ENCODE results near the gene PCDHGC5. TPM values are rescaled to one million over a fixed set of nuclear protein-coding genes. Genes with fewer than 3 reads are reported as not detected.

Gene PCDHGC5
- total RNA-seq, 1 donor from 2014 or later: 0.43 TPM

DNA sequence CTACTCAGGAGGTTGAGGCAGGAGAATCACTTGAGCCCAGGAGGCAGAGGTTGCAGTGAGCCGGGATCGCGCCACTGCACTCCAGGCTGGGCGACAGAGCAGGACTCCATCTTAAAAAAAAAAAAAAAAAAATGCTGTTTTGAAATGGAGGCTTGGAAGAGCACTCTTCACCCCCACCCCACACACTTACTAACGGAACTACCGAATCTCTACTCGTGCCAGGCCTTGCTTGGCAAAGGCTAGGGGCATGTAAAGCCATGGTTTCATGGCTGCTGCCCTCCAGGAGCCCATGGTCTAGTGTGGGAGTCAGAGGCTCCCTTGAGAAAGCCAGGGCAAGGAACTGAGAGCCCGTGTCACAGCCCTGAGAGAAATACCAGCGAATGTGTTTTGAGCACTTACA lies 21.3 kb downstream of the PCDHGC5 start:
- no peaks in the 10 kb centered on the region for H3K9me3 Mint-ChIP-seq
- H4K20me1 ChIP-seq (ENCODE audit: low read depth): peaks cover 16% of the 10 kb centered on the region
- peak overlapping the region; percentile 99 for H3K27ac Mint-ChIP-seq
- peaks cover 63% of the 10 kb centered on the region for H3F3A ChIP-seq (ENCODE audit: low read depth)
- peaks cover 44% of the 10 kb centered on the region for H3K4me1 ChIP-seq
- H3K4me3 ChIP-seq: no peak overlapping the region
- DNase-seq (ENCODE audit: low spot score): no peak
- H3K9me3 ChIP-seq (ENCODE audit: low read depth): no peaks in the 10 kb centered on the region
- H3K27me3 Mint-ChIP-seq (ENCODE audit: insufficient read depth, low read depth): peaks cover 16% of the 10 kb centered on the region
- H3K36me3 Mint-ChIP-seq: peaks cover 15% of the 10 kb centered on the region
- no peaks in the 10 kb centered on the region for H3K27me3 ChIP-seq
- H3K9ac ChIP-seq: no peak overlapping the region
- H3K4me3 Mint-ChIP-seq: peak overlapping the region; percentile 67
- no peaks in the 10 kb centered on the region for H3K79me2 ChIP-seq (ENCODE audit: low read depth)
- H3K4me1 Mint-ChIP-seq: peaks cover 72% of the 10 kb centered on the region
- no peak overlapping the region for H3K27ac ChIP-seq
- no peak overlapping the region for H2AFZ ChIP-seq (replicated peaks)
- H3K36me3 ChIP-seq: no peaks in the 10 kb centered on the region
- H3K4me2 ChIP-seq: no peak overlapping the region
- TF ChIP-seq, protein P1, sequence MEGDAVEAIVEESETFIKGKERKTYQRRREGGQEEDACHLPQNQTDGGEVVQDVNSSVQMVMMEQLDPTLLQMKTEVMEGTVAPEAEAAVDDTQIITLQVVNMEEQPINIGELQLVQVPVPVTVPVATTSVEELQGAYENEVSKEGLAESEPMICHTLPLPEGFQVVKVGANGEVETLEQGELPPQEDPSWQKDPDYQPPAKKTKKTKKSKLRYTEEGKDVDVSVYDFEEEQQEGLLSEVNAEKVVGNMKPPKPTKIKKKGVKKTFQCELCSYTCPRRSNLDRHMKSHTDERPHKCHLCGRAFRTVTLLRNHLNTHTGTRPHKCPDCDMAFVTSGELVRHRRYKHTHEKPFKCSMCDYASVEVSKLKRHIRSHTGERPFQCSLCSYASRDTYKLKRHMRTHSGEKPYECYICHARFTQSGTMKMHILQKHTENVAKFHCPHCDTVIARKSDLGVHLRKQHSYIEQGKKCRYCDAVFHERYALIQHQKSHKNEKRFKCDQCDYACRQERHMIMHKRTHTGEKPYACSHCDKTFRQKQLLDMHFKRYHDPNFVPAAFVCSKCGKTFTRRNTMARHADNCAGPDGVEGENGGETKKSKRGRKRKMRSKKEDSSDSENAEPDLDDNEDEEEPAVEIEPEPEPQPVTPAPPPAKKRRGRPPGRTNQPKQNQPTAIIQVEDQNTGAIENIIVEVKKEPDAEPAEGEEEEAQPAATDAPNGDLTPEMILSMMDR (IDR thresholded peaks at IDR 0.05): no peak

DNA sequence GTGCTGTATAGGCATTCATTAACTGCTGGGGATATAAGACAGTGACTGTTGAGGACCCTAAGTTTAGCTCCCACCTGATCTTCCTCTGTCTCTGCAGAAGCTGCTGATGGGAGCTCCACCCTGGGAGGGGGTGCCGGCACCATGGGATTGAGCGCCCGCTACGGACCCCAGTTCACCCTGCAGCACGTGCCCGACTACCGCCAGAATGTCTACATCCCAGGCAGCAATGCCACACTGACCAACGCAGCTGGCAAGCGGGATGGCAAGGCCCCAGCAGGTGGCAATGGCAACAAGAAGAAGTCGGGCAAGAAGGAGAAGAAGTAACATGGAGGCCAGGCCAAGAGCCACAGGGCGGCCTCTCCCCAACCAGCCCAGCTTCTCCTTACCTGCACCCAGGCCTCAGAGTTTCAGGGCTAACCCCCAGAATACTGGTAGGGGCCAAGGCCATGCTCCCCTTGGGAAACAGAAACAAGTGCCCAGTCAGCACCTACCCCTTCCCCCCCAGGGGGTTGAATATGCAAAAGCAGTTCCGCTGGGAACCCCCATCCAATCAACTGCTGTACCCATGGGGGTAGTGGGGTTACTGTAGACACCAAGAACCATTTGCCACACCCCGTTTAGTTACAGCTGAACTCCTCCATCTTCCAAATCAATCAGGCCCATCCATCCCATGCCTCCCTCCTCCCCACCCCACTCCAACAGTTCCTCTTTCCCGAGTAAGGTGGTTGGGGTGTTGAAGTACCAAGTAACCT lies 22.1 kb downstream of the PCDHGC5 start:
- H3K4me1 ChIP-seq: peaks cover 51% of the 10 kb centered on the region
- H4K20me1 ChIP-seq (ENCODE audit: low read depth): peaks cover 16% of the 10 kb centered on the region
- H3K27ac ChIP-seq: no peak overlapping the region
- H3K4me2 ChIP-seq: no peak overlapping the region
- Mint-ChIP-seq H3K27me3 (ENCODE audit: insufficient read depth, low read depth) (peaks cover 16% of the 10 kb centered on the region), H3K4me3 (peak overlapping the region; percentile 27), H3K36me3 (peaks cover 14% of the 10 kb centered on the region), H3K4me1 (peaks cover 81% of the 10 kb centered on the region), H3K27ac (peak overlapping the region; percentile 79), H3K9me3 (no peaks in the 10 kb centered on the region)
- no peak overlapping the region for H3K4me3 ChIP-seq
- peaks cover 69% of the 10 kb centered on the region for H3F3A ChIP-seq (ENCODE audit: low read depth)
- H3K9me3 ChIP-seq (ENCODE audit: low read depth): no peaks in the 10 kb centered on the region
- no peak overlapping the region for H3K9ac ChIP-seq
- H3K27me3 ChIP-seq: no peaks in the 10 kb centered on the region
- no peak for DNase-seq (ENCODE audit: low spot score)
- TF ChIP-seq EZH2 (IDR thresholded peaks at IDR 0.05) (no peak), EZH2phosphoT487 (IDR thresholded peaks at IDR 0.05) (no peak)
- TF ChIP-seq, protein P1 (IDR thresholded peaks at IDR 0.05): no peak
- no peak overlapping the region for H2AFZ ChIP-seq (replicated peaks)
- H3K79me2 ChIP-seq (ENCODE audit: low read depth): no peaks in the 10 kb centered on the region
- H3K36me3 ChIP-seq: no peaks in the 10 kb centered on the region

DNA sequence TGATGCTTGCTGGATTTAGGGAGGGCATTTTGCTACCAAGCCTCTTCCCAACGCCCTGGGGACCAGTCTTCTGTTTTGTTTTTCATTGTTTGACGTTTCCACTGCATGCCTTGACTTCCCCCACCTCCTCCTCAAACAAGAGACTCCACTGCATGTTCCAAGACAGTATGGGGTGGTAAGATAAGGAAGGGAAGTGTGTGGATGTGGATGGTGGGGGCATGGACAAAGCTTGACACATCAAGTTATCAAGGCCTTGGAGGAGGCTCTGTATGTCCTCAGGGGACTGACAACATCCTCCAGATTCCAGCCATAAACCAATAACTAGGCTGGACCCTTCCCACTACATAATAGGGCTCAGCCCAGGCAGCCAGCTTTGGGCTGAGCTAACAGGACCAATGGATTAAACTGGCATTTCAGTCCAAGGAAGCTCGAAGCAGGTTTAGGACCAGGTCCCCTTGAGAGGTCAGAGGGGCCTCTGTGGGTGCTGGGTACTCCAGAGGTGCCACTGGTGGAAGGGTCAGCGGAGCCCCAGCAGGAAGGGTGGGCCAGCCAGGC lies 23.0 kb downstream of the PCDHGC5 start:
- Mint-ChIP-seq H3K27ac (peak overlapping the region; percentile 79), H3K36me3 (peaks cover 21% of the 10 kb centered on the region), H3K9me3 (no peaks in the 10 kb centered on the region), H3K4me1 (peaks cover 86% of the 10 kb centered on the region), H3K27me3 (ENCODE audit: insufficient read depth, low read depth) (peaks cover 16% of the 10 kb centered on the region), H3K4me3 (peak overlapping the region; percentile 27)
- H3K4me1 ChIP-seq: peaks cover 56% of the 10 kb centered on the region
- H3K27ac ChIP-seq: no peak overlapping the region
- peaks cover 74% of the 10 kb centered on the region for H3F3A ChIP-seq (ENCODE audit: low read depth)
- no peaks in the 10 kb centered on the region for H3K27me3 ChIP-seq
- TF ChIP-seq EZH2phosphoT487 (IDR thresholded peaks at IDR 0.05): no peak
- TF ChIP-seq EZH2 (IDR thresholded peaks at IDR 0.05): no peak
- TF ChIP-seq, protein P1 (IDR thresholded peaks at IDR 0.05): no peak
- H3K9me3 ChIP-seq (ENCODE audit: low read depth): no peaks in the 10 kb centered on the region
- H3K4me2 ChIP-seq: no peak overlapping the region
- H3K4me3 ChIP-seq: no peak overlapping the region
- DNase-seq (ENCODE audit: low spot score): no peak
- no peaks in the 10 kb centered on the region for H3K79me2 ChIP-seq (ENCODE audit: low read depth)
- no peak overlapping the region for H2AFZ ChIP-seq (replicated peaks)
- H3K9ac ChIP-seq: no peak overlapping the region
- H3K36me3 ChIP-seq: no peaks in the 10 kb centered on the region
- H4K20me1 ChIP-seq (ENCODE audit: low read depth): peaks cover 16% of the 10 kb centered on the region

Measured in neural progenitor cell (in vitro differentiated cells).